Adrenal gland (tissue), 5 donors: Measurements from ENCODE around the gene HVCN1.

ENCODE experiments used
- CTCF ChIP-seq, 6 experiments: fragments of 450-650 bp in 4 of 6; fragments of 200-600 bp in 2 of 6; sonication (generic) in 1 of 6; IDR thresholded peaks; 1 replicate in 5 of 6; 2 replicates in 1 of 6; pipeline versions ENCODE4 v1.5.1 to v1.8.0; 2016 to 2021; ENCODE audit warnings: antibody characterized with exemption in 6 of 6, mild to moderate bottlenecking in 2 of 6, moderate library complexity in 1 of 6
- POLR2A ChIP-seq, 2 donors: fragments of 450-650 bp; IDR thresholded peaks; one replicate each; pipeline ENCODE4 v1.6.1; 2017; ENCODE audit warnings: antibody characterized with exemption in 2 of 2, mild to moderate bottlenecking in 2 of 2, moderate library complexity in 1 of 2
- donor health status: DM: no; HTN: no; CAD: no.

- TF ChIP-seq CTCF (IDR thresholded peaks at IDR 0.05) (no peak), POLR2A (IDR thresholded peaks at IDR 0.05) (no peak)
Observed at GRCh38 chr12:110616471-110617115, 72.3 kb downstream of the HVCN1 start.
